Testis (tissue), 3 donors: ENCODE data around the gene ATMIN. TPM values are rescaled to one million over a fixed set of nuclear protein-coding genes. Genes with fewer than 3 reads are reported as not detected.
A peak's percentile ranks its signal among the peaks of the same experiment; 100 is the strongest.

ENCODE experiments used
- DNase-seq: peaks from one replicate; pipeline ENCODE4 v3.0.0-alpha.2; 2019
- H3K27ac ChIP-seq, 2 donors: fragments of 200-600 bp; sonication (generic); one replicate each; pipeline ENCODE4 v1.5.1; 2019
- H3K27me3 ChIP-seq: fragments of 200-600 bp; sonication (generic); one replicate; pipeline ENCODE4 v1.5.1; 2019
- H3K36me3 ChIP-seq: fragments of 200-600 bp; sonication (generic); one replicate; pipeline ENCODE4 v1.5.1; 2017; ENCODE audit warnings: low read depth; ENCODE audit errors: missing control alignments
- H3K4me1 ChIP-seq: fragments of 200-600 bp; sonication (generic); one replicate; pipeline ENCODE4 v1.5.1; 2019
- H3K4me3 ChIP-seq, 2 donors: fragments of 200-600 bp; sonication (generic); one replicate each; pipeline ENCODE4 v1.5.1; 2017 to 2019
- H3K9me3 ChIP-seq: fragments of 200-600 bp; sonication (generic); one replicate; pipeline ENCODE4 v1.5.1; 2017
- CTCF ChIP-seq, 3 experiments: fragments of 450-650 bp in 2 of 3; fragments of 200-600 bp in 1 of 3; sonication (generic) in 1 of 3; IDR thresholded peaks; one replicate each; pipeline ENCODE4 v1.5.1; 2016 to 2019; ENCODE audit warnings: antibody characterized with exemption in 3 of 3, mild to moderate bottlenecking in 2 of 3, moderate library complexity in 1 of 3
- POLR2A ChIP-seq: fragments of 450-650 bp; IDR thresholded peaks from one replicate; pipeline ENCODE4 v1.6.1; 2017; ENCODE audit warnings: antibody characterized with exemption, mild to moderate bottlenecking, moderate library complexity
- WGBS, 2 donors: methylation state at CpG; one replicate each; pipeline ENCODE4 v1.1.5; 2018; 5-methylcytosine and 5-hydroxymethylcytosine counted together
- intact Hi-C: fragments of 100-400 bp; cut with DNase I; formaldehyde crosslinking; loops from one replicate; pipeline ENCODE4 v1.15.1; 2023; ENCODE audit warnings: low total_unique reads
- polyA plus RNA-seq: library from polyadenylated mRNA; stranded (reverse); fragments of 350-450 nt; fragmentation: Illumina TruSeq; extraction: RNeasy Lipid Tissue Mini Kit (QIAGEN cat#74804); gene quantifications from one replicate; pipeline ENCODE4 v1.2.3, GENCODE V29; 2014; ENCODE audit warnings: low read depth, low replicate concordance; ENCODE audit not compliant: insufficient read depth
- small RNA-seq, 2 donors: library from RNA; depleted of rRNA; stranded (forward); fragments of <200 nt; gene quantifications; one replicate each; pipeline ENCODE3, GENCODE V24; 2016
- total RNA-seq, 2 donors: library from RNA; depleted of rRNA; stranded (reverse); fragments of >200 nt; gene quantifications; one replicate each; pipeline ENCODE4 v1.2.3, GENCODE V29; 2016

ATMIN gene
- total and polyA plus RNA-seq, 3 donors from 2014 or later = 53.6 to 97.3 (median 65.2) TPM

- H3K27me3 ChIP-seq = no peaks in the 10 kb centered on the region
- no peaks in the 10 kb centered on the region for H3K4me1 ChIP-seq
- intact Hi-C loops = no loop called here
- no peaks in the 10 kb centered on the region for H3K9me3 ChIP-seq
- WGBS, 2 donors = 35 to 44% methylated on average over 21 of the region's 21 CpGs
- DNase-seq = peak; percentile 36
- no peaks in the 10 kb centered on the region for H3K36me3 ChIP-seq
- H3K27ac ChIP-seq = no peak overlapping the region
- TF ChIP-seq POLR2A (no peak), CTCF (IDR thresholded peaks at IDR 0.05) (no peak)
- peak overlapping the region in 1 of 2 donors; percentile 76 for H3K4me3 ChIP-seq
Observed at GRCh38 chr16:81094771-81095251, 59.2 kb downstream of the ATMIN start.

- Histone ChIP-seq H3K27me3 (no peaks in the 10 kb centered on the region), H3K27ac (peak overlapping the region; percentile 22 to 81), H3K4me1 (no peaks in the 10 kb centered on the region), H3K36me3 (no peaks in the 10 kb centered on the region), H3K4me3 (peak overlapping the region; percentile 73 to 76), H3K9me3 (no peaks in the 10 kb centered on the region)
- no peak for DNase-seq
- WGBS, 2 donors = 0% methylated on average over 13 to 22 of the region's 22 CpGs
- intact Hi-C loops = no loop called here
- no peak for TF ChIP-seq POLR2A
- TF ChIP-seq CTCF (IDR thresholded peaks at IDR 0.05) = no peak
Observed at GRCh38 chr16:81095653-81095952, 60.0 kb downstream of the ATMIN start.

- Histone ChIP-seq H3K27ac (peak within 1 kb of the TSS; percentile 22 to 81), H3K4me1 (no peaks in the 10 kb centered on the region), H3K36me3 (no peaks in the 10 kb centered on the region), H3K4me3 (peak within 1 kb of the TSS; percentile 73 to 76), H3K9me3 (no peaks in the 10 kb centered on the region), H3K27me3 (no peaks in the 10 kb centered on the region)
- TF ChIP-seq CTCF (IDR thresholded peaks at IDR 0.05) (no peak), POLR2A (no peak)
- intact Hi-C loops = no loop called here
- DNase-seq = peak; percentile 99
- WGBS, 2 donors = 0 to 1% methylated on average over 8 to 25 of the region's 83 CpGs
Observed at GRCh38 chr16:81095953-81096714, 60.5 kb downstream of the ATMIN start, which contains the start of gene GCSH. TSS of gene GCSH (minus strand) at chr16:81096395. CDS start at chr16:81096278, 117 bp downstream.

GRCh38 chr16:81096715-81097208 lies 61.1 kb downstream of the ATMIN start:
- Histone ChIP-seq H3K9me3 (no peaks in the 10 kb centered on the region), H3K36me3 (no peaks in the 10 kb centered on the region), H3K4me3 (peak overlapping the region; percentile 73 to 76), H3K27me3 (no peaks in the 10 kb centered on the region), H3K4me1 (no peaks in the 10 kb centered on the region), H3K27ac (peak overlapping the region in 1 of 2 donors; percentile 81)
- TF ChIP-seq CTCF (IDR thresholded peaks at IDR 0.05) = no peak
- no peak for TF ChIP-seq POLR2A
- intact Hi-C loops = no loop called here
- whole genome bisulfite sequencing, 2 donors = 30 to 31% methylated on average over 8 of the region's 8 CpGs
- DNase-seq = no peak

Small RNA genes within 50 kb of the gene (small RNA-seq; reads per million reads assigned to genes)
- 0 reads per million in 2 donors for gene AC092718.3

Other genes with a start within 250 kb of the ATMIN start
- gene CDYL2, start 231.2 kb upstream of the ATMIN start, total RNA-seq = 10 to 100 TPM; 60.4 to 63.7 TPM
- gene CDYL2, start 231.2 kb upstream of the ATMIN start, polyA plus RNA-seq = 31.2 TPM
- gene CMC2, start 29.0 kb upstream of the ATMIN start, total RNA-seq = 10 to 100 TPM; 63.7 to 84.1 TPM
- 184 TPM for gene CMC2, start 29.0 kb upstream of the ATMIN start, polyA plus RNA-seq
- 10 to 100 TPM; 11.5 to 39.1 TPM for gene CENPN, start 28.6 kb upstream of the ATMIN start, total RNA-seq
- gene CENPN, start 28.6 kb upstream of the ATMIN start, polyA plus RNA-seq = 19.3 TPM
- 10 to 100 TPM; 10.2 to 15.2 TPM for gene C16orf46, start 41.4 kb downstream of the ATMIN start, total RNA-seq
- 7.7 TPM for gene C16orf46, start 41.4 kb downstream of the ATMIN start, polyA plus RNA-seq
- 10 to 100 TPM; 10.3 to 18.4 TPM for gene GCSH, start 60.6 kb downstream of the ATMIN start, total RNA-seq
- 19.4 TPM for gene GCSH, start 60.6 kb downstream of the ATMIN start, polyA plus RNA-seq
- gene BCO1, start 202.8 kb downstream of the ATMIN start, total RNA-seq = 1 to 10 TPM in 1 of 2 donors, under 1 TPM in 1; 0.87 to 1.2 TPM
- gene BCO1, start 202.8 kb downstream of the ATMIN start, polyA plus RNA-seq = 0.62 TPM